MCF 10A (cell line): Measurements from ENCODE around the gene PTPRR. TPM values are rescaled to one million over a fixed set of nuclear protein-coding genes. Genes with fewer than 3 reads are reported as not detected.
A peak's percentile ranks its signal among the peaks of the same experiment; 100 is the strongest.

ENCODE experiments used
- BruUV-seq: library from RNA; stranded (reverse); fragments of 400-500 nt; replicated peaks from 2 replicates; lab custom pipeline; 2021; lab: Mats Ljungman, UMichigan
- CTCF ChIA-PET: fragments of 300-600 bp; sonication (Branson Sonifier 250); formaldehyde crosslinking; extraction: SDS; loops from one replicate; lab custom pipeline; 2021; ENCODE audit warnings: antibody characterized with exemption, inconsistent platforms; lab: Yijun Ruan, JAX
- POLR2A ChIA-PET: fragments of 300-600, 350-650 bp; sonication (Branson Sonifier 250); formaldehyde crosslinking; extraction: SDS; loops from one replicate; lab custom pipeline; 2020; ENCODE audit warnings: antibody characterized with exemption, inconsistent platforms; lab: Yijun Ruan, JAX
- DNase-seq: peaks from one replicate; pipeline ENCODE4 v3.0.0-alpha.2; 2018; ENCODE audit not compliant: unreplicated experiment
- H3K27ac Mint-ChIP-seq: one replicate; pipeline ENCODE4 v1.8.0; 2022; ENCODE audit warnings: mild to moderate bottlenecking, low read depth, mixed read lengths; ENCODE audit not compliant: unreplicated experiment
- H3K27me3 Mint-ChIP-seq: one replicate; pipeline ENCODE4 v1.8.0; 2022; ENCODE audit warnings: mixed read lengths; ENCODE audit not compliant: insufficient read depth, unreplicated experiment
- H3K36me3 Mint-ChIP-seq: one replicate; pipeline ENCODE4 v1.8.0; 2022; ENCODE audit warnings: mild to moderate bottlenecking, moderate library complexity, mixed read lengths; ENCODE audit not compliant: insufficient read depth, unreplicated experiment
- H3K4me1 Mint-ChIP-seq: one replicate; pipeline ENCODE4 v1.8.0; 2022; ENCODE audit warnings: mixed read lengths; ENCODE audit not compliant: insufficient read depth, unreplicated experiment
- H3K4me3 Mint-ChIP-seq: one replicate; pipeline ENCODE4 v1.8.0; 2022; ENCODE audit warnings: mild to moderate bottlenecking, moderate library complexity, mixed read lengths; ENCODE audit not compliant: unreplicated experiment
- H3K9me3 Mint-ChIP-seq: one replicate; pipeline ENCODE4 v1.8.0; 2022; ENCODE audit warnings: mixed read lengths; ENCODE audit not compliant: unreplicated experiment
- CTCF ChIP-seq: fragments of 200-600 bp; IDR thresholded peaks from one replicate; pipeline ENCODE4 v1.8.0; 2022; ENCODE audit warnings: antibody characterized with exemption, mild to moderate bottlenecking; ENCODE audit not compliant: unreplicated experiment
- intact Hi-C: fragments of 100-400 bp; cut with micrococcal nuclease; formaldehyde crosslinking; loops from 2 replicates; pipeline ENCODE4 v1.14.1; 2022
- total RNA-seq: library from RNA; stranded (reverse); gene quantifications from 2 replicates; pipeline ENCODE4 v1.2.3, GENCODE V29; 2022

PTPRR gene
- total RNA-seq, 1 experiment from 2014 or later = not detected

DNA sequence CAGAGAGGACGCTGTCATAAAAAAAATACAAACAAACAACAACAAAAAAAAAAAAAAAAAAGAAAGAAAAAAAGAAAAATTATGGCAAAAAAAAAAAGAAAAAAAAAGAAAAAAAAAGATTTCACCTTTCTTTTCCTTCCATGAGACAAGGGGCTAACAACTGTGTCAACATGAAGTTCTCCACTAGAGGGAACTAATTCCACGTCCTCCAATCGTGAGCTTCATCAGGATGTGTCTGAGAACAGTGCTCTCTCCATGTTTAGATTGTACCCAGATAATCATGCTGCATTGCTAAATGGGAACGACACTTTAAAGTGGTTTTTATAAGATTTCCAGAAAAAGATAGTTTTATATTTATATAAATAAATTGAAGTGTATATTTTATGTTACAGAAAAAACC lies 187.2 kb downstream of the PTPRR start:
- Mint-ChIP-seq H3K27me3 (no peaks in the 10 kb centered on the region), H3K4me3 (no peak overlapping the region), H3K36me3 (no peaks in the 10 kb centered on the region), H3K9me3 (peaks cover 7% of the 10 kb centered on the region), H3K27ac (no peak overlapping the region), H3K4me1 (no peaks in the 10 kb centered on the region)
- BruUV-seq = no TSS peak
- CTCF ChIA-PET = interaction anchor here (0.6 to 7.5 kb wide), 19 partner anchors 10 to 844 kb away, joined by 3 to 106 read pairs (median 4); no protein-coding TSS in a partner anchor
- intact Hi-C loops = loop anchor here (1.0 kb wide), 3 partner anchors 116 to 659 kb away; no protein-coding TSS in a partner anchor
- peak; percentile 80 for DNase-seq
- TF ChIP-seq CTCF = peak; percentile 80
- POLR2A ChIA-PET = interaction anchor here (0.7 to 2.2 kb wide), 6 partner anchors 84 to 287 kb away, joined by 3 to 12 read pairs (median 4); no protein-coding TSS in a partner anchor

GRCh38 chr12:70732287-70732686 lies 188.3 kb downstream of the PTPRR start:
- ChIA-PET CTCF (interaction anchor here (0.6 to 7.5 kb wide), 21 partner anchors 11 to 1373 kb away, joined by 3 to 106 read pairs (median 4); no protein-coding TSS in a partner anchor), POLR2A (interaction anchor here (2.0 kb wide), 1 partner anchor 281 kb away, joined by 7 read pairs; no protein-coding TSS in a partner anchor)
- Mint-ChIP-seq H3K4me1 (no peaks in the 10 kb centered on the region), H3K9me3 (peaks cover 7% of the 10 kb centered on the region), H3K27ac (no peak overlapping the region), H3K36me3 (no peaks in the 10 kb centered on the region), H3K4me3 (no peak overlapping the region), H3K27me3 (no peaks in the 10 kb centered on the region)
- intact Hi-C loops = no loop called here
- TF ChIP-seq CTCF = no peak
- DNase-seq = no peak
- BruUV-seq = no TSS peak

DNA sequence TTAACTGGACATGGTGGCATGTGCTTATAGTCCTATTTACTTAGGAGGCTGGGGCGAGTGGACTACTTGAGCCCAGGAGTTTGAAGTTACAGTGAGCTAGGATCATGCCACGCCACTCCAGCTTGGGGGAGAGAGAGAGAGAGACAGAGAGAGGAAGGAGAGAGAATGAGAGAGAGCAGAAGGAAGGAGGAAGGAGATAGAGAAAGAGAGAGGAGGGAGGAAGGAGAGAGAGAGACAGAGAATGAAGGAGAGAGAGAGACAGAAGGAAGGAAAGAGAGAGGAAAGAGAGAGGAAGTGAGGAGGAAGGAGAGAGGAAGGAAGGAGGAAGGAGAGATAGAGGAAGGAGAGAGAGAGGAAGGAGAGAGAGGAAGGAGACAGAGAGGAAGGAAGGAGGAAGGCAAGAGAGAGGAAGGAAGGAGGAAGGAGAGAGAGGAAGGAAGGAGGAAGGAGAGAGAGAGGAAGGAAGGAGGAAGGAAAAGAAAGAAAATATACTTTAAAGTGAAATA lies 189.8 kb downstream of the PTPRR start:
- BruUV-seq = no TSS peak
- no peak overlapping the region for H3K4me3 Mint-ChIP-seq
- POLR2A ChIA-PET = interaction anchor here (0.6 kb wide), 1 partner anchor 852 kb away, joined by 3 read pairs; no protein-coding TSS in a partner anchor
- no peaks in the 10 kb centered on the region for H3K27me3 Mint-ChIP-seq
- no peak overlapping the region for H3K27ac Mint-ChIP-seq
- no peak for TF ChIP-seq CTCF
- CTCF ChIA-PET = interaction anchor here (0.6 to 7.5 kb wide), 42 partner anchors 10 to 1372 kb away, joined by 3 to 106 read pairs (median 4); no protein-coding TSS in a partner anchor
- intact Hi-C loops = loop anchor here (1.0 kb wide), 2 partner anchors 140 to 851 kb away; no protein-coding TSS in a partner anchor
- H3K4me1 Mint-ChIP-seq = no peaks in the 10 kb centered on the region
- no peaks in the 10 kb centered on the region for H3K36me3 Mint-ChIP-seq
- H3K9me3 Mint-ChIP-seq = peaks cover 7% of the 10 kb centered on the region
- no peak for DNase-seq

DNA sequence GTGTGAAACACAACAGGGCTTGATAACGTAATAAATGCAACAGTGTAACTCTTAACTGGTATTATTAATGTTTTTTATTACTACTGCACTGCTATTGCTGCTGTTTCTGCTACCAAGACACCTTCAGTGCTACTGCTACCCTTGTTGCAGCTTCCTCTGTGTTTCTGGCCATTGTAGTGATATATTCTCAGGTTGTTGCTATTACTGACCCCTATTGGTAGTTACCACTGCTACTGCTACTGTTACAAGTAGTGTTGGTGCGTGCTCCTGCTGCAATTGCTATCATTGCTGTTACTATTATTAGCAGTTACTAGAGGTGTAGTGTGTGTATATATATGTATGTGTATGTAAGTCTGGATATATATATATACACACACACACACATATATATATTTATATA lies 196.1 kb downstream of the PTPRR start:
- no peaks in the 10 kb centered on the region for H3K27me3 Mint-ChIP-seq
- H3K9me3 Mint-ChIP-seq = no peaks in the 10 kb centered on the region
- DNase-seq = peak; percentile 25
- no TSS peak for BruUV-seq
- POLR2A ChIA-PET = no interaction called here
- H3K27ac Mint-ChIP-seq = no peak overlapping the region
- intact Hi-C loops = no loop called here
- no peaks in the 10 kb centered on the region for H3K36me3 Mint-ChIP-seq
- no peak overlapping the region for H3K4me3 Mint-ChIP-seq
- CTCF ChIA-PET = interaction anchor here (1.0 to 1.2 kb wide), 2 partner anchors 846 to 855 kb away, joined by 3 read pairs; no protein-coding TSS in a partner anchor
- peak; percentile 17 for TF ChIP-seq CTCF
- H3K4me1 Mint-ChIP-seq = no peaks in the 10 kb centered on the region
